HepG2 (cell line): ENCODE measurements around the gene PHEX. TPM values are rescaled to one million over a fixed set of nuclear protein-coding genes. Genes with fewer than 3 reads are reported as not detected.

Source experiments
- ATAC-seq: fragments of 200-7000 bp; cut with Tn5 transposase; 3 replicates; pipeline ENCODE4 v1.9.1; 2020; ENCODE audit warnings: mild to moderate bottlenecking, moderate library complexity
- BruUV-seq: library from RNA; stranded (reverse); fragments of 400-500 nt; replicated peaks from 2 replicates; lab custom pipeline; 2021; lab: Mats Ljungman, UMichigan
- CTCF ChIA-PET: fragments of 300-600 bp; formaldehyde crosslinking; extraction: SDS; loops from one replicate; lab custom pipeline; 2021; ENCODE audit warnings: low total read pairs, inconsistent platforms, low intra/inter-chr PET ratio; lab: Yijun Ruan, JAX
- POLR2A ChIA-PET: fragments of 350-600 bp; sonication (Branson Sonifier 250); formaldehyde crosslinking; loops from one replicate; lab custom pipeline; 2020; ENCODE audit warnings: antibody characterized with exemption, inconsistent platforms; lab: Yijun Ruan, JAX
- DNase-seq: peaks from one replicate; pipeline ENCODE4 v3.0.0-alpha.2; 2015; ENCODE audit warnings: low spot score
- FAIRE-seq: peaks from 3 replicates; lab custom pipeline; 2011; peaks lifted over from hg19 to GRCh38; lab: Jason Lieb, UNC
- H2AFZ ChIP-seq: one replicate; pipeline ENCODE4 v1.6.1; 2011; ENCODE audit warnings: low read length, inconsistent platforms
- H3K27ac ChIP-seq: fragments of 300-600 bp; 3 replicates; pipeline ENCODE4 v1.8.0; 2011; ENCODE audit warnings: mixed run types, mild to moderate bottlenecking, mixed read lengths, low read length, inconsistent platforms; ENCODE audit not compliant: insufficient read depth; ENCODE audit errors: extremely low read length
- H3K27me3 ChIP-seq, 2 experiments: fragments of 200-600 bp in 1 of 2; 2 replicates in 1 of 2; 3 replicates in 1 of 2; pipeline versions ENCODE4 v1.6.0 to v1.8.0; 2011; ENCODE audit warnings: low read length in 2 of 2, mild to moderate bottlenecking in 2 of 2, moderate library complexity in 2 of 2, inconsistent platforms in 1 of 2; ENCODE audit not compliant: insufficient read depth in 2 of 2, control insufficient read depth in 1 of 2
- H3K36me3 ChIP-seq, 2 experiments: fragments of 200-600 bp in 1 of 2; replicated peaks in 1 of 2; 2 replicates in 1 of 2; 3 replicates in 1 of 2; pipeline versions ENCODE4 v1.5.1 to v1.8.0; 2011; ENCODE audit warnings: low read length in 2 of 2, inconsistent platforms in 1 of 2; ENCODE audit not compliant: insufficient read depth in 2 of 2, control insufficient read depth in 1 of 2
- H3K4me1 ChIP-seq: 2 replicates; pipeline ENCODE4 v1.5.1; 2012; ENCODE audit warnings: low read length, inconsistent platforms; ENCODE audit not compliant: insufficient read depth
- H3K4me2 ChIP-seq: 2 replicates; pipeline ENCODE4 v1.6.0; 2011; ENCODE audit warnings: low read depth, low read length, inconsistent platforms
- H3K4me3 ChIP-seq, 3 experiments: fragments of 200-600 bp in 1 of 3; sonication (generic), shearing (Covaris generic) in 1 of 3; replicated peaks in 1 of 3; 2 replicates each; pipeline ENCODE4 v1.5.1; 2011 to 2016; ENCODE audit warnings: low read length in 3 of 3, inconsistent platforms in 2 of 3, low read depth in 2 of 3, mild to moderate bottlenecking in 2 of 3, control low read depth in 1 of 3, mixed read lengths in 1 of 3; ENCODE audit not compliant: insufficient read depth in 1 of 3
- H3K79me2 ChIP-seq: one replicate; pipeline ENCODE4 v1.6.1; 2011; ENCODE audit warnings: low read length, inconsistent platforms; ENCODE audit not compliant: insufficient read depth
- H3K9ac ChIP-seq: 2 replicates; pipeline ENCODE4 v1.6.0; 2011; ENCODE audit warnings: mild to moderate bottlenecking, low read depth, low read length, inconsistent platforms; ENCODE audit not compliant: insufficient read depth
- H3K9me3 ChIP-seq: 2 replicates; pipeline ENCODE4 v1.5.1; 2012; ENCODE audit warnings: mild to moderate bottlenecking, low read length
- H4K20me1 ChIP-seq: 2 replicates; pipeline ENCODE4 v1.6.0; 2011; ENCODE audit warnings: inconsistent platforms, mild to moderate bottlenecking, low read length, moderate library complexity; ENCODE audit not compliant: insufficient read depth
- ASH2L ChIP-seq: fragments of 300-600, 200-600 bp; sonication (generic); IDR thresholded peaks from 2 replicates; pipeline ENCODE4 v1.7.0; 2017; ENCODE audit warnings: low read depth, mild to moderate bottlenecking, moderate library complexity, mixed read lengths, low read length; ENCODE audit not compliant: insufficient read length
- GATA4 ChIP-seq: sonication (generic); IDR thresholded peaks from 2 replicates; pipeline ENCODE4 v1.6.1; 2016; ENCODE audit warnings: antibody characterized with exemption, low read depth, borderline replicate concordance
- NFIC ChIP-seq: IDR thresholded peaks from 2 replicates; pipeline ENCODE4 v1.6.1; 2012; ENCODE audit warnings: mild to moderate bottlenecking, low read length, inconsistent platforms
- NR1H2 ChIP-seq: sonication (generic); formaldehyde crosslinking; IDR thresholded peaks from 2 replicates; pipeline ENCODE4 v1.8.1; 2022; ENCODE audit warnings: low read depth, missing genetic modification reagents, borderline replicate concordance
- NR2F1 ChIP-seq, 2 experiments: fragments of 450-650 bp in 1 of 2; formaldehyde crosslinking in 1 of 2; IDR thresholded peaks; 2 replicates each; pipeline versions ENCODE4 v1.5.0 to v1.6.1; 2016 to 2020; ENCODE audit warnings: mild to moderate bottlenecking in 1 of 2, missing compliant biosample characterization in 1 of 2, missing genetic modification reagents in 1 of 2, moderate library complexity in 1 of 2
- ZBTB3 ChIP-seq: sonication (generic); formaldehyde crosslinking; IDR thresholded peaks from 2 replicates; pipeline ENCODE4 v1.4.0; 2020; ENCODE audit warnings: low read depth, mild to moderate bottlenecking, moderate library complexity, missing genetic modification reagents, borderline replicate concordance
- ZNF546 ChIP-seq: sonication (generic); formaldehyde crosslinking; conservative IDR thresholded peaks from 2 replicates; pipeline ENCODE4 v1.8.1; 2023; ENCODE audit warnings: mild to moderate bottlenecking, missing genetic modification reagents
- ZNF567 ChIP-seq: sonication (generic); formaldehyde crosslinking; IDR thresholded peaks from 2 replicates; pipeline ENCODE4 v1.8.1; 2023; ENCODE audit warnings: mild to moderate bottlenecking, missing genetic modification reagents, borderline replicate concordance
- ZNF569 ChIP-seq: sonication (generic); formaldehyde crosslinking; IDR thresholded peaks from 2 replicates; pipeline ENCODE4 v1.5.0; 2020; ENCODE audit warnings: mild to moderate bottlenecking, missing genetic modification reagents, moderate library complexity, borderline replicate concordance
- ZNF780A ChIP-seq: sonication (generic); formaldehyde crosslinking; IDR thresholded peaks from 2 replicates; pipeline ENCODE4 v1.8.0; 2022; ENCODE audit warnings: mild to moderate bottlenecking, missing genetic modification reagents, moderate library complexity
- ZNF782 ChIP-seq: sonication (generic); formaldehyde crosslinking; IDR thresholded peaks from 2 replicates; pipeline ENCODE4 v1.4.0; 2020; ENCODE audit warnings: missing genetic modification reagents, mild to moderate bottlenecking, borderline replicate concordance
- WGBS: methylation state at CpG from one replicate; pipeline ENCODE4 v1.1.6; 2017; ENCODE audit warnings: low lambda C conversion rate; 5-methylcytosine and 5-hydroxymethylcytosine counted together
- in situ Hi-C: cut with HindIII; loops from 2 replicates; pipeline ENCODE4 v1.10.0; 2017; ENCODE audit warnings: low pct_unique_long_range_greater_than_20kb; ENCODE audit not compliant: extremely low pct_ligation_motif_present
- intact Hi-C: fragments of 100-400 bp; cut with micrococcal nuclease; formaldehyde crosslinking; loops from one replicate; pipeline ENCODE4 v1.10.0; 2022; ENCODE audit not compliant: unreplicated experiment
- polyA plus RNA-seq, 8 experiments: library from polyadenylated mRNA; depleted of rRNA in 3 of 8; stranded (reverse) in 7 of 8; unstranded in 1 of 8; fragments of >200 nt; fragmentation: Illumina TruSeq in 4 of 8; extraction: Trizol in 4 of 8; gene quantifications; 2 replicates each; pipeline versions ENCODE4 v1.2.1 to v1.2.3, GENCODE V29; 2011 to 2016; ENCODE audit warnings: low read depth in 4 of 8, missing spikeins in 1 of 8, mixed read lengths in 1 of 8; ENCODE audit not compliant: insufficient read depth in 1 of 8
- total RNA-seq, 5 experiments: library from RNA; depleted of rRNA; stranded (reverse); fragments of >200 nt; fragmentation: Illumina TruSeq; extraction: Trizol; gene quantifications; 2 replicates each; pipeline ENCODE4 v1.2.3, GENCODE V29; 2016; ENCODE audit warnings: low read depth in 1 of 5
- TF ChIP-seq, protein P1 (sequence below): sonication (generic); formaldehyde crosslinking; IDR thresholded peaks from 2 replicates; pipeline ENCODE4 v1.4.0; 2020; ENCODE audit warnings: missing genetic modification reagents
- TF ChIP-seq, protein P2 (sequence below): sonication (generic); formaldehyde crosslinking; IDR thresholded peaks from 2 replicates; pipeline ENCODE4 v1.4.0; 2020; ENCODE audit warnings: low read depth, mild to moderate bottlenecking, missing genetic modification reagents
- TF ChIP-seq, protein P3 (sequence below): sonication (generic); formaldehyde crosslinking; IDR thresholded peaks from 2 replicates; pipeline ENCODE4 v1.5.0; 2020; ENCODE audit warnings: missing genetic modification reagents, mild to moderate bottlenecking, borderline replicate concordance

PHEX gene
- total and polyA plus RNA-seq, 2 of the 13 experiments (the other 11 are each of a cell fraction or from before 2014, with no cell fraction given): 0.01 to 0.27 TPM

DNA sequence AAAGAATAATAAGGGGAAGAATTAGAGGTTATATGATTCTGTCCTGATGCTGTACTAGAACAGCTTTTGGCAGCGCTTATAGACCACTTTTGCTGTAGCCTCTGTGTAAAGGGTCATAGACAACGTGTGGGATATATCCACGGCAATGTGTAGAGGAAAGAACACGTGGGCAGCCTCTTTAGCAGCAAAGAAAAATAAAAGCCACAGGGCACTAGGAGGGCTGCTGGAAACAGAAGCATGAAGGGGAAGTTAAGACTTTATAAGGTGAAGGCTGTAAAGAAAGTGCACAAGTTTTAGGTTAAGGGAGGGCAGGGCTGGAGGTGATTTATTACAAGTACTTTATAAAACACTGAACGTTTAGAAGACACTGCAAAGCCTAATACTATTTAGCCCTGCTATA lies 20.1 kb upstream of the PHEX start (continued):
- TF ChIP-seq ZBTB3 (CRISPR knock-in tag) (no peak), ASH2L (no peak), ZNF782 (no peak), NR1H2 (CRISPR knock-in tag) (no peak), ZNF567 (no peak)
- TF ChIP-seq, protein P1, sequence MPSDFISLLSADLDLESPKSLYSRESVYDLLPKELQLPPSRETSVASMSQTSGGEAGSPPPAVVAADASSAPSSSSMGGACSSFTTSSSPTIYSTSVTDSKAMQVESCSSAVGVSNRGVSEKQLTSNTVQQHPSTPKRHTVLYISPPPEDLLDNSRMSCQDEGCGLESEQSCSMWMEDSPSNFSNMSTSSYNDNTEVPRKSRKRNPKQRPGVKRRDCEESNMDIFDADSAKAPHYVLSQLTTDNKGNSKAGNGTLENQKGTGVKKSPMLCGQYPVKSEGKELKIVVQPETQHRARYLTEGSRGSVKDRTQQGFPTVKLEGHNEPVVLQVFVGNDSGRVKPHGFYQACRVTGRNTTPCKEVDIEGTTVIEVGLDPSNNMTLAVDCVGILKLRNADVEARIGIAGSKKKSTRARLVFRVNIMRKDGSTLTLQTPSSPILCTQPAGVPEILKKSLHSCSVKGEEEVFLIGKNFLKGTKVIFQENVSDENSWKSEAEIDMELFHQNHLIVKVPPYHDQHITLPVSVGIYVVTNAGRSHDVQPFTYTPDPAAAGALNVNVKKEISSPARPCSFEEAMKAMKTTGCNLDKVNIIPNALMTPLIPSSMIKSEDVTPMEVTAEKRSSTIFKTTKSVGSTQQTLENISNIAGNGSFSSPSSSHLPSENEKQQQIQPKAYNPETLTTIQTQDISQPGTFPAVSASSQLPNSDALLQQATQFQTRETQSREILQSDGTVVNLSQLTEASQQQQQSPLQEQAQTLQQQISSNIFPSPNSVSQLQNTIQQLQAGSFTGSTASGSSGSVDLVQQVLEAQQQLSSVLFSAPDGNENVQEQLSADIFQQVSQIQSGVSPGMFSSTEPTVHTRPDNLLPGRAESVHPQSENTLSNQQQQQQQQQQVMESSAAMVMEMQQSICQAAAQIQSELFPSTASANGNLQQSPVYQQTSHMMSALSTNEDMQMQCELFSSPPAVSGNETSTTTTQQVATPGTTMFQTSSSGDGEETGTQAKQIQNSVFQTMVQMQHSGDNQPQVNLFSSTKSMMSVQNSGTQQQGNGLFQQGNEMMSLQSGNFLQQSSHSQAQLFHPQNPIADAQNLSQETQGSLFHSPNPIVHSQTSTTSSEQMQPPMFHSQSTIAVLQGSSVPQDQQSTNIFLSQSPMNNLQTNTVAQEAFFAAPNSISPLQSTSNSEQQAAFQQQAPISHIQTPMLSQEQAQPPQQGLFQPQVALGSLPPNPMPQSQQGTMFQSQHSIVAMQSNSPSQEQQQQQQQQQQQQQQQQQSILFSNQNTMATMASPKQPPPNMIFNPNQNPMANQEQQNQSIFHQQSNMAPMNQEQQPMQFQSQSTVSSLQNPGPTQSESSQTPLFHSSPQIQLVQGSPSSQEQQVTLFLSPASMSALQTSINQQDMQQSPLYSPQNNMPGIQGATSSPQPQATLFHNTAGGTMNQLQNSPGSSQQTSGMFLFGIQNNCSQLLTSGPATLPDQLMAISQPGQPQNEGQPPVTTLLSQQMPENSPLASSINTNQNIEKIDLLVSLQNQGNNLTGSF (CRISPR knock-in tag): no peak
- TF ChIP-seq, protein P2, sequence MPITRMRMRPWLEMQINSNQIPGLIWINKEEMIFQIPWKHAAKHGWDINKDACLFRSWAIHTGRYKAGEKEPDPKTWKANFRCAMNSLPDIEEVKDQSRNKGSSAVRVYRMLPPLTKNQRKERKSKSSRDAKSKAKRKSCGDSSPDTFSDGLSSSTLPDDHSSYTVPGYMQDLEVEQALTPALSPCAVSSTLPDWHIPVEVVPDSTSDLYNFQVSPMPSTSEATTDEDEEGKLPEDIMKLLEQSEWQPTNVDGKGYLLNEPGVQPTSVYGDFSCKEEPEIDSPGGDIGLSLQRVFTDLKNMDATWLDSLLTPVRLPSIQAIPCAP: no peak

DNA sequence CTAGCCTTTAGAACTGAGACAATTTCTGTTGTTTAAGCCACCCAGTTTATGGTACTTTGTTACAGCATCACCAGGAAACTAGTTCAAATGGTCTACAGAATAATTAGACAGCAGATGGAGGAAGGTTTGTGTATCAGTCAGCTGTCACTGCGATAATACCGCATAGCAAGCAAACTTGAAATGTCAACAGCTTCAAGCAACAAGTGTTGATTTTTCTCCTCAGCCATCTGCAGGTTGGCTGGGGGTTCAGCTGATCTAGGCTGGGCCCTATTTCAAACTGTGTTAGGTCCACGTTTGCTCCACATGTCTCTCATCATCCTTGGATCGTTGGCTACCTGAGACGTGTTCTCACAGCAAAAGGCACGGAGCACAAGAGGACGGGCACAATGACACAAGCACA lies 19.2 kb upstream of the PHEX start:
- ATAC-seq (no peak), DNase-seq (no peak), FAIRE-seq (no peak)
- Histone ChIP-seq H3K27me3 (no peaks in the 10 kb centered on the region), H3K4me2 (no peak overlapping the region), H2AFZ (no peak overlapping the region), H3K27ac (no peak overlapping the region), H3K9ac (no peak overlapping the region), H3K79me2 (no peaks in the 10 kb centered on the region), H3K36me3 (no peaks in the 10 kb centered on the region), H3K4me3 (no peak overlapping the region), H3K9me3 (no peaks in the 10 kb centered on the region), H4K20me1 (no peaks in the 10 kb centered on the region), H3K4me1 (peaks cover 7% of the 10 kb centered on the region; the same call in 1 of the 2 replicates)
- in situ Hi-C loops (no loop called here), intact Hi-C loops (no loop called here)
- 83% methylated on average over 4 of the region's 7 CpGs for WGBS
- ChIA-PET CTCF (no interaction called here), POLR2A (no interaction called here)
- TF ChIP-seq NFIC (no peak), NR2F1 (CRISPR knock-in tag; IDR thresholded peaks at IDR 0.05) (no peak), ZNF569 (CRISPR knock-in tag) (no peak), ZNF780A (CRISPR knock-in tag) (no peak), GATA4 (no peak), ZNF546 (CRISPR knock-in tag) (no peak)
- TF ChIP-seq, protein P3, sequence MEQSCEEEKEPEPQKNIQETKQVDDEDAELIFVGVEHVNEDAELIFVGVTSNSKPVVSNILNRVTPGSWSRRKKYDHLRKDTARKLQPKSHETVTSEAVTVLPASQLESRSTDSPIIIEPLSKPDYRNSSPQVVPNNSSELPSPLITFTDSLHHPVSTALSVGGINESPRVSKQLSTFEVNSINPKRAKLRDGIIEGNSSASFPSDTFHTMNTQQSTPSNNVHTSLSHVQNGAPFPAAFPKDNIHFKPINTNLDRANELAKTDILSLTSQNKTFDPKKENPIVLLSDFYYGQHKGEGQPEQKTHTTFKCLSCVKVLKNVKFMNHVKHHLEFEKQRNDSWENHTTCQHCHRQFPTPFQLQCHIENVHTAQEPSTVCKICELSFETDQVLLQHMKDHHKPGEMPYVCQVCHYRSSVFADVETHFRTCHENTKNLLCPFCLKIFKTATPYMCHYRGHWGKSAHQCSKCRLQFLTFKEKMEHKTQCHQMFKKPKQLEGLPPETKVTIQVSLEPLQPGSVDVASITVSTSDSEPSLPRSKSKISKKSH: no peak
- BruUV-seq: no TSS peak
